NCI-H2081 (cell line): Measurements from ENCODE around the gene FNBP1L.
A peak's percentile ranks its signal among the peaks of the same experiment; 100 is the strongest.
"Not testable (repeated sequence)": the region's sequence is repeated elsewhere in the genome, so short reads cannot be mapped to it uniquely, and the experiment has no call there.

Source experiments
- DNase-seq, 2 experiments: peaks; one replicate each; lab custom pipeline; 2025; lab: John Stamatoyannopoulos, UW

The FNBP1L gene

DNA sequence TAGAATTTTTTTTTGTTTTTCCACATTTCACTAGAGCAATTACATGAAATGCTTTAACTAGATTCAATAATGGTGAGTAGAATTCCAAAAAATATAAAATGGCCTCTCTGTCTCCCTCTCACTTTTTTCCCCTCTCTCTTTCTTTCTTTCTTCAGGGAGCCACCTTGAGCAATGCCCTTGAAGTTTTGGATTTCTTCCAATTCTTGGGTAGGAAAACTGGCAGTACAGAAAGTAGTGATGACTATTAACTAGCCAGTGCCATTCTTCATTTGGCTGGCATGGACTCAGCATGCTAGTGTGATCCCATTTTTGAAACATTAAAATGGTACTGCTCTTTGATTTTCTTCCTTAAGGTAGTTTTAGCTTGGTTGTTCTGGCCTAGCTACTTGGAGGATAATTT, 4.5 kb upstream of the FNBP1L start:
- DNase-seq: no peak

DNA sequence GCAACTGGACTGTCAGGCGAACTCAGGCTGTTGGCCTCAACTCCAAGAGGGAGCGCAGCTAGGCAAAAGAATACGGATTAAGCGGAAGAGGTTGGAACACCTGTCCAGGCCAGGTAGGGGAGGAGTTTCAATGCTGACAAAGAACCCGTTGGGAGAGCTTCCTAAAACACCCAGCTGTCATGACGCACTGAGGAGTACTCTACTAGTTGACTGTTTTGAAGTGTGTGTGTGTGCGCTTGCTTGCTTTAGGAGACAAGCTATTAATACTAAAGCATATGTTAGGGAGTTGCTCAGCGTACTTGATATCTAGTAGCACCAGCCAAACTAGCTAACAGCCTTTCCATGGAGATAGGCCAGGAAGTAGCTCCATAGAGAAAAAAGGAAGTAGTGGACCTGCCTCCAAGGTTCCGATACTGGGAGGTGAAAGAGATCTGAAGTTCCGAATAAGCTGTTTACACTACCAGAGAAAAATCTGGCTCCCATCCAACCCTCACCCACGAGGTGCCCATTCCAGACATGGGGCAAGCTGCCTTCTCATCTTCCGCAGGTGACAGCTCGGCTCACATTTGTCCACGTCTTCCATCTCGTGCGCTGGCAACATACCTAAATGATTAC, 974 bp upstream of the FNBP1L start:
- peak; percentile 43 to 79 for DNase-seq

DNA sequence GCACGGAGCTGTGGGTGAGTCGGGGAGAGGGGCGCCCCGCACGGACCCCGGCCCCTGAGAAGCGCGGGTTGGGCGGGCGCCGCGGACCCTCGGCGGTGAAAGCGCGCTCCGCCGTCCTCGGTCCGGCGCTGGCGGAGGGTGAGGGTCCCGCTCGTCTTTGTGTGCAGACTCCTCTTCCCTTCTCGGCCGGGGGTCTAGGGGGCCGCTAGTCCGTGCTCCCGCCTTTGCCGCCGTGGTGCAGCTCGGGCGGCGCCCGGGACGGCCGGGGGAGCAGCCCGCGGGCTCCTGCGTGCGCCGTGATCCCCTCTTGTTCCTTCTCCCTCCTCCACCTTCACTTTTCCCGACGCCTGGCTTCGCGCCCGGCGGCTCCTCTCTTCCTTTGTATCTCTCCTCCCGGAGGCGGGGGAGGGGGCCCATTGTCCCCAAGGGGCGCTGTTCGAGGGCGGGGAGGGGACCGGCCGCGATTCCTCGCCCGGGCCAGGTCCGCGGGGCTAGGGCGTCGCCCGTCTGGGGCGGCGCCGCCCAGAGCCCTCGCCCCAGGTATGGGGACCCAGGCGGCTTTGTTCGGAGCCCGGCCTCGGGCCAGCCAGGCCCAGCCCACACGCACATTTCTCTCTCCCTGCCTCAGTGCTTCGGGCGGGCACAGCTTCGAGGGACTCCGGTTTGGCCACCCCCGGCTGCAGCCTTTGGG, 519 bp downstream of the FNBP1L start:
- DNase-seq: peak; percentile 37 to 61

GRCh38 chr1:93448983-93449804, 1.3 kb downstream of the FNBP1L start:
- peak; percentile 28 to 57 for DNase-seq

- no peak for DNase-seq
These were observed 2.4 kb downstream of the FNBP1L start for GRCh38 chr1:93450321-93450720.

GRCh38 chr1:93453911-93454310, 6.0 kb downstream of the FNBP1L start:
- DNase-seq: no peak

- no peak for DNase-seq
These were observed 11.2 kb downstream of the FNBP1L start for GRCh38 chr1:93459126-93459525.

DNA sequence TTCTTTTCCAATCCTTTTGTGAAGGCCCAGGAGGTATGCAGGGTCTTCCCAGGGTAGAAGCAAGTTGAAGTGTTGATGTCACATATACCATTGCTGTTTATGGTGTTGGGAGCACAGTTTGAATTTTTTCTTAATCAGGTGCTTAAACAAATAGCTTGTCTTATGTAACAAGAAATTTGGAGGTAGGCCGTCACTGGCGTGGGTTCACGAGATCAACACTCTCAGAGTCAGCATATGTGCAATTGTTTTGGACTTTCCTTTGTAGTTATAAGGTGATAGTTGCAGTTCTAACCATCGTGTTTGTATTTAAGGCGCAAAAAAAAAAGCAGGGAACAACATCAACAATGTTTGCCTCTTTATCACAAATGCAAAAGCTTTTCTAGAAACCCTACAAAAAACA, 13.3 kb downstream of the FNBP1L start:
- DNase-seq: no peak

- no peak for DNase-seq
These were observed 16.0 kb downstream of the FNBP1L start for GRCh38 chr1:93463960-93464359.

GRCh38 chr1:93465371-93466082, 17.6 kb downstream of the FNBP1L start:
- not testable (repeated sequence) for DNase-seq

GRCh38 chr1:93467606-93468005, 19.7 kb downstream of the FNBP1L start:
- no peak for DNase-seq

- no peak for DNase-seq
These were observed 20.7 kb downstream of the FNBP1L start for GRCh38 chr1:93468662-93469061.

- DNase-seq: not testable (repeated sequence)
These were observed 21.3 kb downstream of the FNBP1L start for GRCh38 chr1:93469223-93469622.

DNA sequence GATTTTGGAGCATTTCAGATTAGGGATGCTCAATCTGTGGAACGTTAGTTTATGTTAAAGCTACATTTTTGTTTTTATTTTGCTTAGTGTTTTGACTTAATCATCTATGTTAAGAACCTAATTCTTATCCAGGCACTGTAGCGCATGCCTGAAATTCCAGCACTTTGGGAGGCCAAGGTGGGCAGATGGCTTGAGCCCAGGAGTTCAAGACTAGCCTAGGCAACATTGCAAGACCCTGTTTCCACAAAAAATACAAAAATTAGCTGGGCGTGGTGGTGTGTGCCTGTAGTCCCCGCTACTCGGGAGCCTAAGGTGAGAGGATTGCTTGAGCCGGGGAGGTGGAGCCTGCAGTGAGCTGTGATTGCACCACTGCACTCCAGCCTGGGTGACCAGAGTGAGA, 23.4 kb downstream of the FNBP1L start:
- DNase-seq: no peak

GRCh38 chr1:93471911-93472310, 24.0 kb downstream of the FNBP1L start:
- DNase-seq: no peak

DNA sequence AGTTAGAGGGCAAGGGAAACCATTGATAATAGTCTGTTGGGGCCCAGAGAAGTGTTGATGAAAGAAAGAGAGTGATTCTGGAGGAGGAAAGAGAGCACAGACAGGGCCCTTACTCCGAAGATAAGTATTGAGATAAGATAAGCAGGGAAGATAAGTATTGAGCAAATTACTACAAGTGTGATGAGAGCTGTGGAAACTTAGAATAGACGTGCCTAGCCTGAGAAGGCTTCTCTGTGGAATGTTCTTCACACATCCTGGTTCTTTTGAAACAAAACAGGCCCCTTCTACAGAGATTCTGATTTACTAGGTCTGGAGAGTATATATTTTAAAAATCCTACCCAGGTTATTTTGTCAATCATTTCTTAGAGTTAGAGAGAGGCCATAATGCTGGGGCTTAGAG, 26.4 kb downstream of the FNBP1L start:
- DNase-seq: no peak

- DNase-seq: no peak
These were observed 27.8 kb downstream of the FNBP1L start for GRCh38 chr1:93475681-93476080.

GRCh38 chr1:93479133-93479745, 31.3 kb downstream of the FNBP1L start:
- DNase-seq: not testable (repeated sequence)

DNA sequence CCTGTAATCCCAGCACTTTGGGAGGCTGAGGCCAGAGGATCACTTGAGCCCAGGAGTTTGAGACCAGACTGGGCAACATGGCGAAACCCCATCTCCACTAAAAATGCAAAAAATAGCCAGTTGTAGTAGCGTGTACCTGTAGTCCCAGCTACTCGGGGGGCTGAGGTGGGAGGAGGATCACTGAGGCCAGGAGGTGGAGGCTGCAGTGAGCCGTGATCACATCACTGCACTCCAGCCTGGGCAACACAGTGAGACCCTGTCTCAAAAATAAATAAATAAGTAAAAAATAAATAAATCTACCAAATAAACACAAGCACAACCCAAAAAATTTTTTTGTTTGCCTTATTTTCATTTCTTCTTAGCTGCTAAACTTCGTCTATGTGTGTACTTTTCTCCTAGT, 34.0 kb downstream of the FNBP1L start:
- DNase-seq: not testable (repeated sequence)

GRCh38 chr1:93483200-93483599, 35.3 kb downstream of the FNBP1L start:
- DNase-seq: no peak

GRCh38 chr1:93483606-93484005, 35.7 kb downstream of the FNBP1L start:
- no peak for DNase-seq

- DNase-seq: no peak
These were observed 40.3 kb downstream of the FNBP1L start for GRCh38 chr1:93488207-93488606.
